22Rv1 (cell line): ENCODE measurements around the gene HOXD13.

ENCODE experiments used
- ZFX ChIP-seq: fragments of 450-650 bp; IDR thresholded peaks from 2 replicates; pipeline ENCODE4 v1.6.1; 2017; ENCODE audit warnings: antibody characterized with exemption, borderline replicate concordance
- TF ChIP-seq, protein P1 (sequence below): fragments of 450-650 bp; IDR thresholded peaks from 2 replicates; pipeline ENCODE4 v1.5.1; 2017; ENCODE audit warnings: mild to moderate bottlenecking

DNA sequence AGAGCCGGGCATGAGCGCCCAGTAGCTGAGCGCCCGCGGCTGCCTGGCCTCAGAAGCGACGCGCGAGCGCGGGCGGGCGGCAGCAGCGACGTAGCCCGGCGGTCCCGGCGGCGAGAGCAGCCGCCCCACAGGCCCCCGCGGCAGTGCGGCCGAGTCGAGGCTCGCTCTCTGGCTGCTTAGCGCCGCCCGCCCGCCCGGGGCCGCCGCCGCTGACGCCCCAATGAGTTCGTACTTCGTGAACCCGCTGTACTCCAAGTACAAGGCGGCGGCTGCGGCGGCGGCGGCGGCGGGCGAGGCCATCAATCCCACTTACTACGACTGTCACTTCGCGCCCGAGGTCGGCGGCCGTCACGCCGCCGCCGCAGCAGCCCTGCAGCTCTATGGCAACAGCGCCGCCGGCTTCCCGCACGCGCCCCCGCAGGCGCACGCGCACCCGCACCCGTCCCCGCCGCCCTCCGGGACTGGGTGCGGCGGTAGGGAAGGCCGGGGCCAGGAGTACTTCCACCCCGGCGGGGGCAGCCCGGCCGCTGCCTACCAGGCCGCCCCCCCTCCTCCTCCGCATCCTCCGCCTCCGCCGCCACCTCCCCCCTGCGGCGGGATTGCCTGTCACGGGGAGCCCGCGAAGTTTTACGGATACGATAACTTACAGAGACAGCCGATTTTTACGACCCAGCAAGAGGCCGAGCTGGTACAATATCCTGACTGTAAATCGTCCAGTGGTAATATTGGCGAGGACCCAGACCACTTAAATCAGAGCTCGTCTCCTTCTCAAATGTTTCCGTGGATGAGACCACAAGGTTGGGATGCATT is 37.8 kb downstream of the HOXD13 start:
- TF ChIP-seq, protein P1, sequence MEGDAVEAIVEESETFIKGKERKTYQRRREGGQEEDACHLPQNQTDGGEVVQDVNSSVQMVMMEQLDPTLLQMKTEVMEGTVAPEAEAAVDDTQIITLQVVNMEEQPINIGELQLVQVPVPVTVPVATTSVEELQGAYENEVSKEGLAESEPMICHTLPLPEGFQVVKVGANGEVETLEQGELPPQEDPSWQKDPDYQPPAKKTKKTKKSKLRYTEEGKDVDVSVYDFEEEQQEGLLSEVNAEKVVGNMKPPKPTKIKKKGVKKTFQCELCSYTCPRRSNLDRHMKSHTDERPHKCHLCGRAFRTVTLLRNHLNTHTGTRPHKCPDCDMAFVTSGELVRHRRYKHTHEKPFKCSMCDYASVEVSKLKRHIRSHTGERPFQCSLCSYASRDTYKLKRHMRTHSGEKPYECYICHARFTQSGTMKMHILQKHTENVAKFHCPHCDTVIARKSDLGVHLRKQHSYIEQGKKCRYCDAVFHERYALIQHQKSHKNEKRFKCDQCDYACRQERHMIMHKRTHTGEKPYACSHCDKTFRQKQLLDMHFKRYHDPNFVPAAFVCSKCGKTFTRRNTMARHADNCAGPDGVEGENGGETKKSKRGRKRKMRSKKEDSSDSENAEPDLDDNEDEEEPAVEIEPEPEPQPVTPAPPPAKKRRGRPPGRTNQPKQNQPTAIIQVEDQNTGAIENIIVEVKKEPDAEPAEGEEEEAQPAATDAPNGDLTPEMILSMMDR, result no peak
- no peak for TF ChIP-seq ZFX
